H1 (cell line): ENCODE data around the gene ADAMTS17. TPM values are rescaled to one million over a fixed set of nuclear protein-coding genes. Genes with fewer than 3 reads are reported as not detected.
A peak's percentile ranks its signal among the peaks of the same experiment; 100 is the strongest.

Experiments used
- ASH2L ChIP-seq: fragments of 200-600, 300-600 bp; sonication (generic); IDR thresholded peaks from one replicate; pipeline ENCODE4 v1.7.1; 2017; ENCODE audit warnings: low read length
- ATF3 ChIP-seq: IDR thresholded peaks from 2 replicates; pipeline ENCODE4 v1.6.1; 2011; ENCODE audit warnings: low read depth, mild to moderate bottlenecking, low read length; ENCODE audit not compliant: insufficient read depth
- BRCA1 ChIP-seq: IDR thresholded peaks from 2 replicates; pipeline ENCODE4 v1.6.1; 2012; ENCODE audit warnings: low read depth, low read length, improper control_type of control experiment
- CBX5 ChIP-seq: fragments of 300-800, 300-1000 bp; sonication (generic); IDR thresholded peaks from 2 replicates; pipeline ENCODE4 v1.7.1; 2016; ENCODE audit warnings: antibody characterized with exemption, low read length, low read depth
- CEBPB ChIP-seq: IDR thresholded peaks from 2 replicates; pipeline ENCODE4 v1.6.1; 2012; ENCODE audit warnings: low read depth, low read length
- CTCF ChIP-seq, 3 experiments: IDR thresholded peaks; 1 replicate in 2 of 3; 2 replicates in 1 of 3; pipeline versions ENCODE4 v1.5.1 to v1.6.1; 2011; ENCODE audit warnings: low read length in 3 of 3, mild to moderate bottlenecking in 3 of 3, inconsistent platforms in 2 of 3, low read depth in 1 of 3, moderate library complexity in 1 of 3; ENCODE audit not compliant: insufficient read depth in 1 of 3; ENCODE audit errors: control extremely low read depth in 1 of 3
- E2F6 ChIP-seq: IDR thresholded peaks from 2 replicates; pipeline ENCODE4 v1.6.1; 2012; ENCODE audit warnings: inconsistent platforms
- EZH2 ChIP-seq: fragments of 200-600 bp; sonication (generic); IDR thresholded peaks from 2 replicates; pipeline ENCODE4 v1.7.1; 2012; ENCODE audit warnings: low read depth, mild to moderate bottlenecking, moderate library complexity, low read length, inconsistent platforms; ENCODE audit not compliant: severe bottlenecking
- GTF2F1 ChIP-seq: IDR thresholded peaks from 2 replicates; pipeline ENCODE4 v1.6.1; 2012; ENCODE audit warnings: low read depth, low read length, improper control_type of control experiment, borderline replicate concordance
- KDM4A ChIP-seq: IDR thresholded peaks from one replicate; pipeline ENCODE4 v1.7.1; 2012; ENCODE audit warnings: low read depth, mild to moderate bottlenecking, moderate library complexity, low read length, inconsistent platforms; ENCODE audit not compliant: severe bottlenecking
- KDM5A ChIP-seq: fragments of 200-600 bp; IDR thresholded peaks from 2 replicates; pipeline ENCODE4 v1.7.1; 2012; ENCODE audit warnings: mild to moderate bottlenecking, low read length, inconsistent platforms, mixed read lengths
- NANOG ChIP-seq: IDR thresholded peaks from 2 replicates; pipeline ENCODE4 v1.6.1; 2011; ENCODE audit warnings: low read length, low read depth, mild to moderate bottlenecking, inconsistent platforms; ENCODE audit not compliant: insufficient read depth, poor library complexity, severe bottlenecking
- RFX5 ChIP-seq: IDR thresholded peaks from 2 replicates; pipeline ENCODE4 v1.6.1; 2011; ENCODE audit warnings: low read depth, low read length, improper control_type of control experiment, borderline replicate concordance
- RNF2 ChIP-seq: fragments of 200-900, 300-1000 bp; sonication (generic); IDR thresholded peaks from 2 replicates; pipeline ENCODE4 v1.7.1; 2016; ENCODE audit warnings: borderline replicate concordance, low read depth, mild to moderate bottlenecking, antibody characterized with exemption, low read length; ENCODE audit not compliant: poor library complexity, severe bottlenecking; ENCODE audit errors: missing control alignments
- RXRA ChIP-seq: IDR thresholded peaks from 2 replicates; pipeline ENCODE4 v1.6.1; 2011; ENCODE audit warnings: low read depth, mild to moderate bottlenecking, low read length, moderate library complexity; ENCODE audit not compliant: insufficient read depth
- SP2 ChIP-seq: IDR thresholded peaks from 2 replicates; pipeline ENCODE4 v1.6.1; 2012; ENCODE audit warnings: mild to moderate bottlenecking, low read length, inconsistent platforms
- SP4 ChIP-seq: IDR thresholded peaks from 2 replicates; pipeline ENCODE4 v1.6.1; 2012; ENCODE audit warnings: low read length, inconsistent platforms
- SUZ12 ChIP-seq: fragments of 200-600 bp; sonication (generic); IDR thresholded peaks from 2 replicates; pipeline ENCODE4 v1.6.1; 2012; ENCODE audit warnings: mild to moderate bottlenecking, inconsistent platforms, low read length, moderate library complexity, mixed read lengths
- TAF1 ChIP-seq: IDR thresholded peaks from 2 replicates; pipeline ENCODE4 v1.6.1; 2011; ENCODE audit warnings: mild to moderate bottlenecking, low read depth, low read length
- TAF7 ChIP-seq: optimal IDR thresholded peaks from 2 replicates; pipeline ENCODE3; 2011; ENCODE audit warnings: low read depth, mild to moderate bottlenecking, inconsistent platforms, low read length, moderate library complexity, borderline replicate concordance
- polyA plus RNA-seq, 7 experiments: library from polyadenylated mRNA; depleted of rRNA in 3 of 7; stranded (reverse) in 5 of 7; unstranded in 2 of 7; fragments of >200 nt in 5 of 7; fragments of 200-250 nt in 2 of 7; gene quantifications; 1 replicate in 5 of 7; 2 replicates in 1 of 7; 4 replicates in 1 of 7; pipeline versions ENCODE4 v1.2.1 to v1.2.3, GENCODE V29; 2011 to 2013; ENCODE audit warnings: missing spikeins in 2 of 7, mixed read lengths in 2 of 7
- total RNA-seq: library from RNA; stranded (reverse); fragmentation: NEBNext Ultra II Directional; extraction: Animal tissue kit (Norgen Biotek cat#: 25700); gene quantifications from 2 replicates; pipeline ENCODE4 v1.2.1, GENCODE V29; 2021

The ADAMTS17 gene
- total and polyA plus RNA-seq, 2 of the 8 experiments (the other 6 are each of a cell fraction or from before 2014, with no cell fraction given): 0.51 to 1.7 TPM

GRCh38 chr15:100373120-100373896 lies 31.5 kb upstream of the ADAMTS17 start (continued):
- TF ChIP-seq KDM5A (no peak), E2F6 (0 out of 2 replicates have a peak, but pooled peaks have one; percentile 14), BRCA1 (no peak), ATF3 (no peak), SP2 (no peak), EZH2 (peak; percentile 41), RFX5 (no peak), SUZ12 (peak; percentile 64; the same call in 1 of the 2 replicates), TAF7 (no peak), KDM4A (peak; percentile 93), RNF2 (peak; percentile 60), RXRA (no peak), NANOG (no peak), CBX5 (no peak), GTF2F1 (no peak), TAF1 (0 out of 2 replicates have a peak, but pooled peaks have one; percentile 29), SP4 (no peak), CEBPB (no peak), CTCF (IDR thresholded peaks at IDR 0.05; ENCODE audit: control extremely low read depth in 1 of 3, insufficient read depth in 1 of 3, low read depth in 1 of 3, low read length in 3 of 3) (no peak), ASH2L (peak; percentile 89)
